H9 (cell line): Measurements from ENCODE around the gene LEFTY1. TPM values are rescaled to one million over a fixed set of nuclear protein-coding genes. Genes with fewer than 3 reads are reported as not detected.
A peak's percentile ranks its signal among the peaks of the same experiment; 100 is the strongest.

Experiments used
- DNase-seq: peaks from one replicate; pipeline ENCODE4 v3.0.0-alpha.2; 2017
- H2AFZ ChIP-seq: one replicate; pipeline ENCODE4 v1.6.1; 2013; ENCODE audit warnings: mild to moderate bottlenecking, low read length, control low read depth, moderate library complexity
- H2AK5ac ChIP-seq: 2 replicates; pipeline ENCODE4 v1.6.1; 2013; ENCODE audit warnings: low read length, control low read depth, mixed read lengths; ENCODE audit not compliant: insufficient read length
- H2BK120ac ChIP-seq: one replicate; pipeline ENCODE4 v1.6.1; 2013; ENCODE audit warnings: low read depth, mild to moderate bottlenecking, low read length, control low read depth, inconsistent platforms; ENCODE audit not compliant: poor library complexity, severe bottlenecking
- H2BK12ac ChIP-seq: 2 replicates; pipeline ENCODE4 v1.6.1; 2013; ENCODE audit warnings: low read length, control low read depth, mixed read lengths, low read depth; ENCODE audit not compliant: insufficient read length
- H2BK15ac ChIP-seq: 2 replicates; pipeline ENCODE4 v1.6.1; 2013; ENCODE audit warnings: low read depth, low read length, control low read depth
- H2BK20ac ChIP-seq: one replicate; pipeline ENCODE4 v1.6.1; 2013; ENCODE audit warnings: low read depth, mild to moderate bottlenecking, low read length, control low read depth, inconsistent platforms; ENCODE audit not compliant: poor library complexity, severe bottlenecking
- H2BK5ac ChIP-seq: 2 replicates; pipeline ENCODE4 v1.6.1; 2013; ENCODE audit warnings: low read length, control low read depth, mixed read lengths; ENCODE audit not compliant: insufficient read length
- H3K14ac ChIP-seq: 2 replicates; pipeline ENCODE4 v1.6.1; 2013; ENCODE audit warnings: low read length, control low read depth; ENCODE audit not compliant: insufficient read depth
- H3K18ac ChIP-seq: 2 replicates; pipeline ENCODE4 v1.6.1; 2013; ENCODE audit warnings: low read depth, mild to moderate bottlenecking, mixed read lengths, low read length, control low read depth; ENCODE audit not compliant: insufficient read length
- H3K23ac ChIP-seq: 2 replicates; pipeline ENCODE4 v1.6.1; 2013; ENCODE audit warnings: low read length, control low read depth, mixed read lengths, low read depth; ENCODE audit not compliant: insufficient read length
- H3K23me2 ChIP-seq: 2 replicates; pipeline ENCODE4 v1.6.1; 2013; ENCODE audit warnings: low read depth, mild to moderate bottlenecking, mixed read lengths, low read length, control low read depth; ENCODE audit not compliant: insufficient read length, poor library complexity, severe bottlenecking
- H3K27ac ChIP-seq: 2 replicates; pipeline ENCODE4 v1.5.1; 2013; ENCODE audit warnings: low read length, control low read depth, mixed read lengths, low read depth; ENCODE audit not compliant: insufficient read length
- H3K27me3 ChIP-seq: 2 replicates; pipeline ENCODE4 v1.6.1; 2013; ENCODE audit warnings: low read length, control low read depth, inconsistent platforms; ENCODE audit not compliant: insufficient read depth
- H3K4ac ChIP-seq: 2 replicates; pipeline ENCODE4 v1.6.1; 2013; ENCODE audit warnings: low read depth, mild to moderate bottlenecking, control low read depth, inconsistent platforms, low read length, moderate library complexity
- H3K4me1 ChIP-seq: 2 replicates; pipeline ENCODE4 v1.6.1; 2013; ENCODE audit warnings: low read length, control low read depth, inconsistent platforms; ENCODE audit not compliant: insufficient read depth
- H3K4me2 ChIP-seq: 2 replicates; pipeline ENCODE4 v1.6.1; 2013; ENCODE audit warnings: low read length, control low read depth, mixed read lengths; ENCODE audit not compliant: insufficient read length, insufficient read depth
- H3K56ac ChIP-seq: 2 replicates; pipeline ENCODE4 v1.6.1; 2013; ENCODE audit warnings: low read depth, mild to moderate bottlenecking, mixed read lengths, low read length, control low read depth; ENCODE audit not compliant: insufficient read length
- H3K79me1 ChIP-seq: 2 replicates; pipeline ENCODE4 v1.6.1; 2013; ENCODE audit warnings: low read depth, mild to moderate bottlenecking, moderate library complexity, low read length, control low read depth, inconsistent platforms; ENCODE audit not compliant: insufficient read depth, poor library complexity, severe bottlenecking
- H3K79me2 ChIP-seq: 2 replicates; pipeline ENCODE4 v1.6.1; 2013; ENCODE audit warnings: low read length, control low read depth, inconsistent platforms; ENCODE audit not compliant: insufficient read depth
- H3K9ac ChIP-seq: 2 replicates; pipeline ENCODE4 v1.6.1; 2013; ENCODE audit warnings: low read length, control low read depth, mixed read lengths; ENCODE audit not compliant: insufficient read length; ENCODE audit errors: extremely low read depth
- H3K9me3 ChIP-seq: one replicate; pipeline ENCODE4 v1.6.1; 2013; ENCODE audit warnings: low read depth, low read length, inconsistent platforms; ENCODE audit not compliant: control insufficient read depth
- H3T11ph ChIP-seq: one replicate; pipeline ENCODE4 v1.6.1; 2013; ENCODE audit warnings: mild to moderate bottlenecking, low read length, control low read depth, inconsistent platforms
- H4K20me1 ChIP-seq: one replicate; pipeline ENCODE4 v1.6.1; 2013; ENCODE audit not compliant: control insufficient read depth, insufficient read length, insufficient read depth
- H4K5ac ChIP-seq: 2 replicates; pipeline ENCODE4 v1.6.1; 2013; ENCODE audit warnings: low read depth, mild to moderate bottlenecking, mixed read lengths, low read length, control low read depth; ENCODE audit not compliant: insufficient read length
- H4K8ac ChIP-seq: replicated peaks from 2 replicates; pipeline ENCODE4 v1.6.1; 2013; ENCODE audit warnings: low read length, control low read depth, mixed read lengths, low read depth; ENCODE audit not compliant: insufficient read length
- H4K91ac ChIP-seq: 2 replicates; pipeline ENCODE4 v1.6.1; 2013; ENCODE audit warnings: low read depth, mild to moderate bottlenecking, moderate library complexity, mixed read lengths, low read length, control low read depth; ENCODE audit not compliant: insufficient read length
- H3K27ac Mint-ChIP-seq, 3 experiments: 2 replicates in 2 of 3; 3 replicates in 1 of 3; pipeline ENCODE4 v1.8.0; 2020 to 2021; ENCODE audit warnings: mixed read lengths in 3 of 3, mild to moderate bottlenecking in 1 of 3, moderate library complexity in 1 of 3
- H3K27me3 Mint-ChIP-seq: 2 replicates; pipeline ENCODE4 v1.8.0; 2021; ENCODE audit warnings: low read depth, mild to moderate bottlenecking, moderate library complexity, mixed read lengths
- H3K36me3 Mint-ChIP-seq, 3 experiments: 2 replicates in 2 of 3; 3 replicates in 1 of 3; pipeline ENCODE4 v1.8.0; 2020 to 2021; ENCODE audit warnings: low read depth in 3 of 3, mixed read lengths in 3 of 3; ENCODE audit not compliant: insufficient read depth in 1 of 3
- H3K4me1 Mint-ChIP-seq, 2 experiments: 2 replicates each; pipeline ENCODE4 v1.8.0; 2020; ENCODE audit warnings: mixed read lengths in 2 of 2
- H3K4me3 Mint-ChIP-seq, 2 experiments: 2 replicates in 1 of 2; 3 replicates in 1 of 2; pipeline ENCODE4 v1.8.0; 2020 to 2021; ENCODE audit warnings: mild to moderate bottlenecking in 2 of 2, mixed read lengths in 2 of 2, moderate library complexity in 1 of 2
- H3K9me3 Mint-ChIP-seq, 2 experiments: 2 replicates in 1 of 2; 3 replicates in 1 of 2; pipeline ENCODE4 v1.8.0; 2020; ENCODE audit warnings: mild to moderate bottlenecking in 2 of 2, mixed read lengths in 2 of 2, moderate library complexity in 1 of 2
- WGBS: extraction: QIAGEN DNeasy Blood & Tissue Kit; methylation state at CpG from one replicate; pipeline ENCODE4 v1.1.7; 2013; ENCODE audit warnings: missing lambda C conversion rate, low lambda C conversion rate, mixed read lengths; ENCODE audit not compliant: insufficient read length; ENCODE audit errors: extremely low coverage; 5-methylcytosine and 5-hydroxymethylcytosine counted together
- total RNA-seq: library from RNA; stranded (reverse); gene quantifications from 2 replicates; pipeline ENCODE4 v1.2.1, GENCODE V29; 2021
- TF ChIP-seq, protein P1 (sequence below): fragments of 200-600 bp; sonication (generic); conservative IDR thresholded peaks from 3 replicates; pipeline ENCODE4 v1.8.0; 2021; ENCODE audit warnings: antibody characterized with exemption, mild to moderate bottlenecking

LEFTY1 gene
- total RNA-seq, 1 experiment from 2014 or later = 107 TPM

- Histone ChIP-seq H3K4me1 (no peaks in the 10 kb centered on the region), H2AK5ac (no peak overlapping the region), H3T11ph (no peak overlapping the region), H3K18ac (no peak overlapping the region), H3K27me3 (no peaks in the 10 kb centered on the region), H3K9me3 (no peaks in the 10 kb centered on the region), H3K27ac (no peak overlapping the region), H4K20me1 (no peaks in the 10 kb centered on the region), H2BK120ac (no peak overlapping the region), H3K79me2 (no peaks in the 10 kb centered on the region), H3K4me2 (no peak overlapping the region), H3K23ac (no peak overlapping the region), H3K79me1 (no peaks in the 10 kb centered on the region), H3K9ac (no peak overlapping the region), H2AFZ (no peak overlapping the region), H3K14ac (no peak overlapping the region), H2BK5ac (no peak overlapping the region), H3K56ac (no peak overlapping the region), H2BK12ac (no peak overlapping the region), H4K5ac (no peak overlapping the region), H4K91ac (no peak overlapping the region), H2BK20ac (no peak overlapping the region), H2BK15ac (no peak overlapping the region), H4K8ac (no peak overlapping the region), H3K4ac (no peak overlapping the region), H3K23me2 (no peaks in the 10 kb centered on the region)
- H3K27ac Mint-ChIP-seq = peak overlapping the region in 1 of 3 experiments; percentile 42; a peak in 1 of 7 replicates
- TF ChIP-seq, protein P1, sequence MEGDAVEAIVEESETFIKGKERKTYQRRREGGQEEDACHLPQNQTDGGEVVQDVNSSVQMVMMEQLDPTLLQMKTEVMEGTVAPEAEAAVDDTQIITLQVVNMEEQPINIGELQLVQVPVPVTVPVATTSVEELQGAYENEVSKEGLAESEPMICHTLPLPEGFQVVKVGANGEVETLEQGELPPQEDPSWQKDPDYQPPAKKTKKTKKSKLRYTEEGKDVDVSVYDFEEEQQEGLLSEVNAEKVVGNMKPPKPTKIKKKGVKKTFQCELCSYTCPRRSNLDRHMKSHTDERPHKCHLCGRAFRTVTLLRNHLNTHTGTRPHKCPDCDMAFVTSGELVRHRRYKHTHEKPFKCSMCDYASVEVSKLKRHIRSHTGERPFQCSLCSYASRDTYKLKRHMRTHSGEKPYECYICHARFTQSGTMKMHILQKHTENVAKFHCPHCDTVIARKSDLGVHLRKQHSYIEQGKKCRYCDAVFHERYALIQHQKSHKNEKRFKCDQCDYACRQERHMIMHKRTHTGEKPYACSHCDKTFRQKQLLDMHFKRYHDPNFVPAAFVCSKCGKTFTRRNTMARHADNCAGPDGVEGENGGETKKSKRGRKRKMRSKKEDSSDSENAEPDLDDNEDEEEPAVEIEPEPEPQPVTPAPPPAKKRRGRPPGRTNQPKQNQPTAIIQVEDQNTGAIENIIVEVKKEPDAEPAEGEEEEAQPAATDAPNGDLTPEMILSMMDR = no peak
- H3K27me3 Mint-ChIP-seq = no peaks in the 10 kb centered on the region; the same call in 1 of the 2 replicates
- H3K9me3 Mint-ChIP-seq = no peaks in the 10 kb centered on the region
- H3K4me1 Mint-ChIP-seq = peaks cover 14 to 19% of the 10 kb centered on the region in 2 experiments
- peak; percentile 29 for DNase-seq
- no peak overlapping the region for H3K4me3 Mint-ChIP-seq
- peaks cover 32 to 65% (median 41%) of the 10 kb centered on the region in 3 experiments for H3K36me3 Mint-ChIP-seq
- no CpG with 5 or more reads among the region's 18 CpGs for WGBS
Observed at GRCh38 chr1:225844236-225845061, 44.5 kb downstream of the LEFTY1 start.
